H1 (cell line): ENCODE results near the gene EHHADH. TPM values are rescaled to one million over a fixed set of nuclear protein-coding genes. Genes with fewer than 3 reads are reported as not detected.

ENCODE experiments used
- CTCF ChIA-PET: fragments of 300-600 bp; sonication (Branson Sonifier 250); formaldehyde crosslinking; loops from one replicate; lab custom pipeline; 2021; ENCODE audit not compliant: partially characterized antibody; lab: Charles Lee
- POLR2A ChIA-PET: fragments of 300-600 bp; sonication (Branson Sonifier 250); formaldehyde crosslinking; loops from one replicate; lab custom pipeline; 2021; ENCODE audit warnings: inconsistent platforms; ENCODE audit not compliant: partially characterized antibody; lab: Charles Lee
- DNase-seq, 2 experiments: peaks; one replicate each; pipeline versions ENCODE4 v3.0.0 to v3.0.0-alpha.2; 2010 to 2022; ENCODE audit warnings: low spot score in 2 of 2, low read depth in 1 of 2, mixed read lengths in 1 of 2
- FAIRE-seq: peaks from 2 replicates; lab custom pipeline; 2011; peaks lifted over from hg19 to GRCh38; lab: Jason Lieb, UNC
- H2AFZ ChIP-seq: 2 replicates; pipeline ENCODE4 v1.8.1; 2012; ENCODE audit warnings: low read length, inconsistent platforms
- H2AK5ac ChIP-seq: 2 replicates; pipeline ENCODE4 v1.6.1; 2013; ENCODE audit warnings: low read depth, low read length
- H2BK120ac ChIP-seq: replicated peaks from 2 replicates; pipeline ENCODE3; 2013; ENCODE audit warnings: low read depth, low read length, inconsistent platforms
- H2BK12ac ChIP-seq: 2 replicates; pipeline ENCODE4 v1.6.1; 2013; ENCODE audit warnings: low read depth, low read length
- H2BK15ac ChIP-seq: 2 replicates; pipeline ENCODE4 v1.6.1; 2013; ENCODE audit warnings: low read length
- H2BK20ac ChIP-seq: 2 replicates; pipeline ENCODE4 v1.6.1; 2013; ENCODE audit warnings: low read length
- H2BK5ac ChIP-seq: 2 replicates; pipeline ENCODE4 v1.6.1; 2013; ENCODE audit warnings: low read depth, low read length
- H3K14ac ChIP-seq: 2 replicates; pipeline ENCODE4 v1.6.1; 2013; ENCODE audit warnings: inconsistent platforms; ENCODE audit not compliant: insufficient read length
- H3K18ac ChIP-seq: 2 replicates; pipeline ENCODE4 v1.6.1; 2013; ENCODE audit warnings: low read length; ENCODE audit errors: extremely low read depth
- H3K23ac ChIP-seq: 2 replicates; pipeline ENCODE4 v1.6.1; 2013; ENCODE audit warnings: inconsistent platforms; ENCODE audit not compliant: insufficient read length
- H3K23me2 ChIP-seq: 2 replicates; pipeline ENCODE4 v1.6.1; 2013; ENCODE audit warnings: low read depth, low read length
- H3K27ac ChIP-seq: 2 replicates; pipeline ENCODE4 v1.6.1; 2011; ENCODE audit warnings: low read depth, low read length, inconsistent platforms
- H3K27me3 ChIP-seq, 4 experiments: replicated peaks in 1 of 4; 1 replicate in 1 of 4; 2 replicates in 3 of 4; pipeline versions ENCODE4 v1.6.1 to v1.8.1; 2011 to 2013; ENCODE audit warnings: low read length in 3 of 4, mild to moderate bottlenecking in 3 of 4, inconsistent platforms in 2 of 4, mixed read lengths in 2 of 4, moderate library complexity in 1 of 4; ENCODE audit not compliant: control insufficient read depth in 3 of 4, insufficient read depth in 3 of 4; ENCODE audit errors: extremely low read depth in 1 of 4
- H3K36me3 ChIP-seq, 4 experiments: 2 replicates each; pipeline versions ENCODE4 v1.6.1 to v1.8.1; 2011 to 2013; ENCODE audit warnings: mild to moderate bottlenecking in 4 of 4, low read length in 3 of 4, moderate library complexity in 2 of 4, control low read depth in 1 of 4, inconsistent platforms in 1 of 4; ENCODE audit not compliant: insufficient read depth in 4 of 4, control insufficient read depth in 2 of 4
- H3K4ac ChIP-seq: replicated peaks from 2 replicates; pipeline ENCODE3; 2013; ENCODE audit warnings: low read length, low read depth, mixed read lengths, inconsistent platforms; ENCODE audit not compliant: insufficient read length
- H3K4me1 ChIP-seq, 4 experiments: replicated peaks in 1 of 4; 1 replicate in 1 of 4; 2 replicates in 3 of 4; pipeline versions ENCODE4 v1.6.1 to v1.8.1; 2011 to 2013; ENCODE audit warnings: low read length in 3 of 4, inconsistent platforms in 2 of 4, mixed read lengths in 1 of 4; ENCODE audit not compliant: insufficient read depth in 4 of 4, control insufficient read depth in 3 of 4
- H3K4me2 ChIP-seq, 2 experiments: 2 replicates each; pipeline versions ENCODE4 v1.6.1 to v1.8.1; 2011 to 2013; ENCODE audit warnings: low read depth in 2 of 2, low read length in 2 of 2, control low read depth in 1 of 2, inconsistent platforms in 1 of 2, mild to moderate bottlenecking in 1 of 2; ENCODE audit not compliant: insufficient read depth in 1 of 2
- H3K4me3 ChIP-seq, 4 experiments: fragments of 200-600, 300-600 bp in 1 of 4; sonication (generic), shearing (Covaris generic), sonication (Bioruptor Twin) in 1 of 4; 2 replicates each; pipeline versions ENCODE4 v1.5.1 to v1.8.1; 2011 to 2016; ENCODE audit warnings: low read length in 4 of 4, low read depth in 3 of 4, control low read depth in 2 of 4, inconsistent platforms in 2 of 4, mild to moderate bottlenecking in 2 of 4, mixed read lengths in 1 of 4, moderate library complexity in 1 of 4; ENCODE audit not compliant: insufficient read depth in 2 of 4; ENCODE audit errors: extremely low read depth in 1 of 4
- H3K56ac ChIP-seq: replicated peaks from 2 replicates; pipeline ENCODE3; 2013; ENCODE audit warnings: low read depth, mild to moderate bottlenecking, mixed read lengths, low read length, inconsistent platforms; ENCODE audit not compliant: insufficient read length
- H3K79me1 ChIP-seq: 2 replicates; pipeline ENCODE4 v1.6.1; 2013; ENCODE audit warnings: low read depth, low read length, control low read depth
- H3K79me2 ChIP-seq, 2 experiments: 2 replicates each; pipeline versions ENCODE4 v1.6.1 to v1.8.1; 2012 to 2013; ENCODE audit warnings: low read length in 2 of 2, mild to moderate bottlenecking in 2 of 2, inconsistent platforms in 1 of 2; ENCODE audit not compliant: insufficient read depth in 2 of 2, control insufficient read depth in 1 of 2
- H3K9ac ChIP-seq, 4 experiments: replicated peaks in 1 of 4; 1 replicate in 1 of 4; 2 replicates in 3 of 4; pipeline versions ENCODE4 v1.6.1 to v1.8.1; 2011 to 2013; ENCODE audit warnings: low read depth in 3 of 4, low read length in 3 of 4, control low read depth in 2 of 4, mild to moderate bottlenecking in 2 of 4, moderate library complexity in 2 of 4, inconsistent platforms in 1 of 4; ENCODE audit errors: extremely low read depth in 1 of 4
- H3K9me3 ChIP-seq, 2 experiments: 2 replicates each; pipeline versions ENCODE4 v1.6.1 to v1.8.1; 2012 to 2013; ENCODE audit warnings: mild to moderate bottlenecking in 2 of 2, moderate library complexity in 2 of 2, control low read depth in 1 of 2, inconsistent platforms in 1 of 2, low read depth in 1 of 2, low read length in 1 of 2, mixed read lengths in 1 of 2; ENCODE audit not compliant: insufficient read depth in 2 of 2
- H4K20me1 ChIP-seq, 2 experiments: replicated peaks in 1 of 2; 2 replicates each; pipeline versions ENCODE3 to v1.8.1; 2011 to 2013; ENCODE audit warnings: inconsistent platforms in 2 of 2, low read length in 2 of 2, mild to moderate bottlenecking in 1 of 2; ENCODE audit not compliant: insufficient read depth in 2 of 2, control insufficient read depth in 1 of 2
- H4K5ac ChIP-seq: 2 replicates; pipeline ENCODE4 v1.6.1; 2013; ENCODE audit warnings: low read length, low read depth, mixed read lengths, inconsistent platforms; ENCODE audit not compliant: insufficient read length
- H4K8ac ChIP-seq: 2 replicates; pipeline ENCODE4 v1.8.0; 2013; ENCODE audit warnings: mild to moderate bottlenecking, moderate library complexity, low read length, inconsistent platforms; ENCODE audit not compliant: insufficient read depth; ENCODE audit errors: extremely low read depth
- H4K91ac ChIP-seq: replicated peaks from 2 replicates; pipeline ENCODE3; 2013; ENCODE audit warnings: low read length, mixed read lengths, inconsistent platforms; ENCODE audit not compliant: insufficient read length
- BACH1 ChIP-seq: IDR thresholded peaks from 2 replicates; pipeline ENCODE4 v1.6.1; 2012; ENCODE audit warnings: low read length, improper control_type of control experiment
- BRCA1 ChIP-seq: IDR thresholded peaks from 2 replicates; pipeline ENCODE4 v1.6.1; 2012; ENCODE audit warnings: low read depth, low read length, improper control_type of control experiment
- CEBPB ChIP-seq: IDR thresholded peaks from 2 replicates; pipeline ENCODE4 v1.6.1; 2012; ENCODE audit warnings: low read depth, low read length
- POU5F1 ChIP-seq: IDR thresholded peaks from 2 replicates; pipeline ENCODE4 v1.6.1; 2011; ENCODE audit warnings: low read depth, mild to moderate bottlenecking, low read length, moderate library complexity
- WGBS, 2 experiments: shearing (Covaris generic) in 1 of 2; methylation state at CpG; one replicate each; pipeline versions ENCODE4 v1.1.6 to v1.1.7; 2013 to 2015; ENCODE audit warnings: low lambda C conversion rate in 2 of 2, mixed read lengths in 2 of 2, inconsistent platforms in 1 of 2, low coverage in 1 of 2, missing lambda C conversion rate in 1 of 2; ENCODE audit not compliant: insufficient replicate concordance in 2 of 2, insufficient coverage in 1 of 2, insufficient read length in 1 of 2; ENCODE audit errors: extremely low coverage in 1 of 2, missing lambda C conversion rate in 1 of 2; 5-methylcytosine and 5-hydroxymethylcytosine counted together
- polyA plus RNA-seq, 7 experiments: library from polyadenylated mRNA; depleted of rRNA in 3 of 7; stranded (reverse) in 5 of 7; unstranded in 2 of 7; fragments of >200 nt in 5 of 7; fragments of 200-250 nt in 2 of 7; gene quantifications; 1 replicate in 5 of 7; 2 replicates in 1 of 7; 4 replicates in 1 of 7; pipeline versions ENCODE4 v1.2.1 to v1.2.3, GENCODE V29; 2011 to 2013; ENCODE audit warnings: missing spikeins in 2 of 7, mixed read lengths in 2 of 7
- total RNA-seq: library from RNA; stranded (reverse); fragmentation: NEBNext Ultra II Directional; extraction: Animal tissue kit (Norgen Biotek cat#: 25700); gene quantifications from 2 replicates; pipeline ENCODE4 v1.2.1, GENCODE V29; 2021
- TF ChIP-seq, protein P1 (sequence below): IDR thresholded peaks from 2 replicates; pipeline ENCODE4 v1.6.1; 2012; ENCODE audit warnings: low read length, inconsistent platforms

Gene EHHADH
- total and polyA plus RNA-seq, 2 of the 8 experiments (the other 6 are each of a cell fraction or from before 2014, with no cell fraction given), result 1.4 to 3.5 TPM

DNA sequence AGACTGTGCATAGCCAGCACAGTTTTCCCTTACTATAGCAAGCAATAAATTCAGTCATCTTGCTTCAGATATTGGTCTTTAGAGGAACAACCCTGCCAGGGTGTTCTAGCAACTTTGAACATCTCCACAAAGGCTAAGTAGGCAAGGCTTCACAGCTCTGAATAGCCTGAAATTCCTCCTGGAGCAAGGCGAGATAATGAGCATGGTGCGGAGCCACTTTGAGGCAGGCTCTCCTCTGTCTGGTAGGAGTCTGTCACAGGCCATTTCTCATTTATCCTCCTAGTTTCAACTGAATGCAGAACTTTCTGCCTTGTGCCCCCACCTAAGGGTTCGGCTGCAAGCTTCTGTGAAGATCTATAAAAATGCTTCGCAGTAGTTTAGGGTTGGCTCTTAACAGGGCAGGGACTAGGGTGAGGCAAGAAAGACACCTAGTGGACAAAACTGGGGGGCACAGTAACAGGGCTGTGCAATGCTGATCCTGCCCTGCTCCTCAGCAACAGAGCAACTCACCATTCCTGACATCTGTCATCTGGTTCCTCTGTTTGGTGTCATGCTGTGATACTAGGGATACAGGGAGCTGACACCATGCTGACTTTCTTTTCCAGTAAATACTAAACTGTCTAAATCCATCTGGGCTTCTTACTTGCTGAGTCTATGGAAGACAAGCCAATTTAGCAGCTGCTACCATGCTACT lies 16.6 kb upstream of the EHHADH start:
- POLR2A ChIA-PET, result no interaction called here
- Histone ChIP-seq H2AK5ac (no peak overlapping the region), H2BK15ac (no peak overlapping the region), H3K56ac (no peak overlapping the region), H2AFZ (no peak overlapping the region), H4K8ac (no peak overlapping the region), H4K5ac (no peak overlapping the region), H4K91ac (no peak overlapping the region), H2BK12ac (no peak overlapping the region), H4K20me1 (peaks cover 0 to 3% of the 10 kb centered on the region in 2 experiments), H3K14ac (no peak overlapping the region), H3K27ac (no peak overlapping the region), H3K18ac (no peak overlapping the region), H3K27me3 (no peaks in the 10 kb centered on the region), H2BK5ac (no peak overlapping the region), H3K4me3 (no peak overlapping the region), H3K79me2 (no peaks in the 10 kb centered on the region), H3K9me3 (no peaks in the 10 kb centered on the region), H3K23me2 (no peaks in the 10 kb centered on the region), H2BK120ac (no peak overlapping the region), H3K23ac (no peak overlapping the region), H2BK20ac (no peak overlapping the region), H3K4me1 (no peaks in the 10 kb centered on the region), H3K79me1 (no peaks in the 10 kb centered on the region), H3K9ac (no peak overlapping the region), H3K36me3 (no peaks in the 10 kb centered on the region), H3K4me2 (no peak overlapping the region), H3K4ac (no peak overlapping the region)
- 77% methylated on average over 4 of the region's 4 CpGs; no CpG with 5 or more reads in 1 of the 2 experiments for WGBS, 2 experiments
- DNase-seq, result peak in 1 of 2 experiments; percentile 55
- peak; percentile 71 for FAIRE-seq
- CTCF ChIA-PET, result interaction anchor here (0.6 to 2.5 kb wide), 31 partner anchors 9 to 433 kb away, joined by 3 to 26 read pairs (median 3); no protein-coding TSS in a partner anchor
- TF ChIP-seq BRCA1 (no peak), BACH1 (no peak), CEBPB (0 out of 2 replicates have a peak, but pooled peaks have one; percentile 8), POU5F1 (no peak)
- TF ChIP-seq, protein P1, sequence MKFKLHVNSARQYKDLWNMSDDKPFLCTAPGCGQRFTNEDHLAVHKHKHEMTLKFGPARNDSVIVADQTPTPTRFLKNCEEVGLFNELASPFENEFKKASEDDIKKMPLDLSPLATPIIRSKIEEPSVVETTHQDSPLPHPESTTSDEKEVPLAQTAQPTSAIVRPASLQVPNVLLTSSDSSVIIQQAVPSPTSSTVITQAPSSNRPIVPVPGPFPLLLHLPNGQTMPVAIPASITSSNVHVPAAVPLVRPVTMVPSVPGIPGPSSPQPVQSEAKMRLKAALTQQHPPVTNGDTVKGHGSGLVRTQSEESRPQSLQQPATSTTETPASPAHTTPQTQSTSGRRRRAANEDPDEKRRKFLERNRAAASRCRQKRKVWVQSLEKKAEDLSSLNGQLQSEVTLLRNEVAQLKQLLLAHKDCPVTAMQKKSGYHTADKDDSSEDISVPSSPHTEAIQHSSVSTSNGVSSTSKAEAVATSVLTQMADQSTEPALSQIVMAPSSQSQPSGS, result no peak
